Forelimb muscle (tissue), 1 donor: ENCODE data around the gene PEX11G. TPM values are rescaled to one million over a fixed set of nuclear protein-coding genes. Genes with fewer than 3 reads are reported as not detected.

ENCODE experiments used
- DNase-seq: peaks from one replicate; pipeline ENCODE4 v3.0.0-alpha.2; 2013; ENCODE audit warnings: low read depth
- polyA plus RNA-seq: library from polyadenylated mRNA; unstranded; fragments of 120-200 nt; gene quantifications from one replicate; pipeline ENCODE4 v1.2.1, GENCODE V29; 2013; ENCODE audit not compliant: insufficient read length

Gene PEX11G
- 2.3 TPM for polyA plus RNA-seq

- DNase-seq: peak; percentile 79
Observed at GRCh38 chr19:7488736-7489353, at the start of gene PEX11G. TSS of gene PEX11G (minus strand) at chr19:7489035. CDS start at chr19:7489010, 25 bp downstream.

GRCh38 chr19:7535998-7536695, 47.3 kb upstream of the PEX11G start:
- DNase-seq: no peak

GRCh38 chr19:7535047-7535997, 46.5 kb upstream of the PEX11G start, which contains the start of gene PNPLA6:
TSS of gene PNPLA6 (plus strand) at chr19:7535717. CDS start at chr19:7535789, 72 bp downstream.
- peak; percentile 90 for DNase-seq

- DNase-seq: peak; percentile 68
Observed at GRCh38 chr19:7534531-7535046, 45.8 kb upstream of the PEX11G start.

DNA sequence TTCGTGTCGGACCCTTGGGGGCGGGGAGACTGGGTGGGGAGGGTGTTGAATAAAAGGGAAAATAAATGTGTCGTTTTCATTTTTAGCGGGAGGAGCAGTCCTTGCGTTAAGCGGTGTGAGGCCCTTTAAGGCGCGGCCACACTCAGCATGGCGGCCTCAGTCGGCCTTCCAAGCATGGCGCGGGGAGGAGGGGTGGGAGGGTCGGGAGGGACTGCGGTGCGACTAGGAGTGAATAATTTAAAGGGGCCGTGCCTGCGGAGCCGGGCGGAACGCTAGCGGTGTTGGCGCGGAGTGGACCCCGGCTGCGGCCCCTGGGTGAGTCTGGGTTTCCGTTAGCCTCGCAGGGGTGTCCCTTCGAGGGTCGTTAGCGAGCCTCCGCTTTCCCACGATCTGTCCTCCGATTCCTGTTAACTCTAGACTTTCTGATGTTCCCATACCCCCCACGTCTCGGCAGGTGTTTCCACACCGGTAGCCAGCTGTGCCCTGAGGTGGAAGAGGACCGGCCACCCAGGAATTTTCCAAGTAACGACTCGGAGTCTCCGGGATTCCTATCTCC, 45.2 kb upstream of the PEX11G start:
- peak; percentile 73 for DNase-seq

DNA sequence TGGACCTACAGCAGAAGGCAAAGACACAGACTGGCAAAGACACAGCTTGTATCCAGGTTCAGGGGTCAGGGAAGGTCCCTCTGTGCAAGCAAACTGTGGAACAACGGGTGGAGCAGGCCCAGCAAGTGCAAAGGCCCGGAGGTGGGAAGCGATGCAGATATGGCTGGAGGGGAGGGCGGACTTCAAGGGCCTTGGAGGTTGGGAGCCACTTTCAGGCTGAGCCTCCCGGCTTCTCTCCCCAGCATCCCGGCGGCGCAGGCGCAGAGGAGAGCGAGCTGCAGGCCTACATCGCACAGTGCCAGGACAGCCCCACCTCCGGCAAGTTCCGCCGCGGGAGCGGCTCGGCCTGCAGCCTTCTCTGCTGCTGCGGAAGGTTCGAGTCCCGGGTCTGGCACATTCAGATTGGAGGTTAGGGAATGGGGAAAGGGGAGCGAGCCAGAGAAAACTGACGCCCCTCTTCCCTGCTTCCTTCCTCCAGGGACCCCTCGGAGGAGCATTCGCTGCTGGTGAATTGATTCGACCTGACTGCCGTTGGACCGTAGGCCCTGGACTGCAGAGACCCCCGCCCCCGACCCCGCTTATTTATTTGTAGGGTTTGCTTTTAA, 44.5 kb upstream of the PEX11G start:
- no peak for DNase-seq

- no peak for DNase-seq
Observed at GRCh38 chr19:7529610-7530490, 41.0 kb upstream of the PEX11G start.

DNA sequence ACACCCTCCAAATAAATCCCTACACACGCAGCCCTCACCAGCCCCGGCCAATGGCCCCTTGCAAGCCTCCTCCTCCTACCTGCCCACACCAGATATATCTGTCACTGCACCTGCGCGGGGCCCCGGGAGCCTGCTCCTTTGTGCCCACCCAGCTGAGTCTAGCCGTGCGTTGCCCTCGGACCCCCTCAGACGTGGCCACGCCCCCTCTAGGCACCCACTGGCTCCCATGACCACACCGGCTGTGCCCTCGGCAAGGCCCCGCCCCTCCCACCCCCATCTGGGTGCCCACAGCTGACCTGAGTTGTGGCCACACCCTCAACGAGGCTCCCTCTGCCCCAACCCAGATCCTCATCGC, 40.4 kb upstream of the PEX11G start:
- no peak for DNase-seq

DNA sequence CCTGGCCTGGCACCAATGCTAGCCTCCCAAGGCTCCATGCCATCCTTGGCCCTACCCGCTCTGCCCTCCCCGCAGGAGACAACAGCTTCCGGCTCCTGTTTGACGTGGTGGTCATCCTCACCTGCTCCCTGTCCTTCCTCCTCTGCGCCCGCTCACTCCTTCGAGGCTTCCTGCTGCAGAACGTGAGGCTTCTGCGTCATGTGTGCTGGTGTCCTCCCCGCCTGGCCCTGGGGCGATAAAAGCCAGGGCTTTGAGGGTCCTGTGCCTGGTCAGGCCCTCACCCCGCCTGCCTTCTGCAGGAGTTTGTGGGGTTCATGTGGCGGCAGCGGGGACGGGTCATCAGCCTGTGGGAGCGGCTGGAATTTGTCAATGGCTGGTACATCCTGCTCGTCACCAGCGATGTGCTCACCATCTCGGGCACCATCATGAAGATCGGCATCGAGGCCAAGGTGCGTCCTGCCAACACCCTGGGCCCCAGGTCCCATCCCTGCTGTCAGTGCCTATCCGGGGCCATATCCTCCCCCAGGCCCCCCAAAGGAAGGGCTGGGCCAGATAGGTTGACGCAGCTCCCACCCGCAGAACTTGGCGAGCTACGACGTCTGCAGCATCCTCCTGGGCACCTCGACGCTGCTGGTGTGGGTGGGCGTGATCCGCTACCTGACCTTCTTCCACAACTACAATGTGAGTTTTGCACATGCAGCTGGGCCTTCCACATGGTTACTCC, 39.8 kb upstream of the PEX11G start:
- DNase-seq: no peak

DNA sequence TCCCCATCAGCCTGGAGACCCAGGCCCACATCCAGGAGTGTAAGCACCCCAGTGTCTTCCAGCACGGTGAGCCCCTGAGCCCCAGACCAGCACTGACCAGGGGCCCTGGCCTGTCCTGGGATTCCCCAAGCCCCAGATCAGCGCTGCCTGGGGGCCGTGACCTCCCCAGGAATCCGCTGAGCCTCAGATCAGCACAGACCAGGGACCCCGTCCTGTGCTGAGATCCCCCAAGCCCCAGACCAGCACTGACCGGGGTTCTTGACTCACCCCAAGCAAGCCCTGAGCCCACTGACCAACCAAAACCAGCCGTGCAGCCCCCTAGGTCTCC, 39.3 kb upstream of the PEX11G start:
- no peak for DNase-seq

DNA sequence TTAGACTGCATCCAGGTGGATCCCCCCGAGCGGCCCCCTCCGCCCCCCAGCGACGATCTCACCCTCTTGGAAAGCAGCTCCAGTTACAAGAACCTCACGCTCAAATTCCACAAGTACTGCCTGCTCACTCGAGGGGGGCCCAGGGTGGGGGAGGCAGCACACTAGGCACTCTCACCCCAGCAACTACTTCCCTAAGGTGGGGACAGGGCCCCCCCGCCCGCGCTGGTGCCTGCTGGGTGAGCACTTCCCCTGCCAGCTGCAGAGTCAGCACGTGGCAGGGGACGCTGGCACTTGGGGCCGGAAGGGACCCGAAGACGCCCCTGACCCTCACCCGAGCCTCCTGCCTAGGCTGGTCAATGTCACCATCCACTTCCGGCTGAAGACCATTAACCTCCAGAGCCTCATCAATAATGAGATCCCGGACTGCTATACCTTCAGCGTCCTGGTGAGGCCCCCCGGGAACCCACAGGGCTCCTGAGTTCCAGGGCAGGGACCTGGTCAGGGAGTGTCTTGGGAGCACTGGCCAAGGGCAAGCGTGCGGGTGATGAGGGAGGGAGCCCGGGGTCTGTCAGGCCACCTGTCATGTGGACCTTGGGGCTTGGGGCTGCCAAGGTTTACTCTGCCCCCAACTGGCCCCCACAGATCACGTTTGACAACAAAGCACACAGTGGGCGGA, 38.8 kb upstream of the PEX11G start:
- no peak for DNase-seq

- DNase-seq: no peak
Observed at GRCh38 chr19:7526059-7526929, 37.5 kb upstream of the PEX11G start.

DNA sequence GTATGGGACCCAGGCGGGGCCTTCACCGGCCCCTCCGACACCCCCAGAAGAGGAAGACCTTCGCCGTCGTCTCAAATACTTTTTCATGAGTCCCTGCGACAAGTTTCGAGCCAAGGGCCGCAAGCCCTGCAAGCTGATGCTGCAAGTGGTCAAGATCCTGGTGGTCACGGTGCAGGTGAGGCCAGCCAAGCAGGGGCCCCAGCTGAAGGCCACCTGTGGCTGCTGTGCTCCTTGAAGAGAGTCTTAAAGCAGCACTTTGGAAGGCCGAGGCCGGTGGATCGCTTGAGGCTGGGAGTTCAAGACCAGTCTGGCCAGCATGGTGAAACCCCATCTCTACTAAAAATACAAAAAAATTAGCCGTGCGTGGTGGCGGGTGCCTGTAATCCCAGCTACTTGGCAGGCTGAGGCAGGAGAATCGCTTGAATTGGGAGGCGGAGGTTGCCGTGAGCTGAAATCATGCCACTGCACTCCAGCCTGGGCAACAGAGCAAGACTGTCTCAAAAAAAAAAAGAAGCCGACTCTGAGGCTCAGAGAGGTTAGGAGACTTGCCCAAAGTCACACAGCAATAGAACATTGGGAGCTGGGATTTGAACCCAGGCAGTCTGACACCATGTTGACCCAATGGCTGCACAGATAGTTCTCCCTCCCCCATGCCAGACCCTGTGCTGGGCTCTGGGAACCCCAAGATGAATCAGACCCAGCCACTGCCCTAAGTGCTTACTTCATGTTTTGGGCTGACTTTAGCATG, 36.3 kb upstream of the PEX11G start:
- no peak for DNase-seq

GRCh38 chr19:7524523-7524922, 35.7 kb upstream of the PEX11G start:
- DNase-seq: no peak

DNA sequence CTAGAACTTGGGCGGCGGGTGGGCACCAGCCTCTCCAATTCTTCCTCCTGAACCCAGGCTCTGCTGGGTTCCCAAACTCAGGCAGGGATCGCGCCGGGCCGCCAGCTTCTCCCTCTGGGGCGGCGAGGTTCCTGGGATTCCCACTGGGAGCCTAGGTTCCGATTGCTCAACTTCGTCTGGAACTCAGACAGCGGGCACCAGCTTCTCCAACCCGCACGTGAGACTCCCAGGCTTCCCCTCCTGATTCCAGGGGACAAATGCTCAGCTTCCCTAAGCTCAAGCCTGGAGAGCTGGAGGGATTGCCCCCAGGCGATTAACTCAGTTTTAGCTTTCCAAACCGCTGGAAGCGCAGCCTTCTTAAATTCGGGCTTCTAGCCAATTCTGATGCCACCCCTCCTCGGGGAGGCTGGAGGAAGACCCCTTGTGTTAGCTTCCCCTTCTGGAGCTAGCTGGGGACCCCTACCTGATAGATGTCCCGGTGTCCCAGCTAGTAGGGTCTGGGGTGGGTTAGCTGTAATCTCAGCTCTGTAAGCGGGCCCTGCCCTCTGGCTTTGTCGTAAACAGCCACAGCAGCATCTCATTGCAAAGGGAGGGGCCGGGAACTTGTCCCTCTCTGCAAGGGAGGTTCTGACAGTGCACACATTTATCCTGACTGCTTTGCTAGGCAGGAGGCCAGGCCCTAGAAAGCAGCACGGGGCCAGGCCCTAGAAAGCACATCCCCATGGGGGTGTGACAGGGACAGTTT, 34.3 kb upstream of the PEX11G start:
- no peak for DNase-seq

DNA sequence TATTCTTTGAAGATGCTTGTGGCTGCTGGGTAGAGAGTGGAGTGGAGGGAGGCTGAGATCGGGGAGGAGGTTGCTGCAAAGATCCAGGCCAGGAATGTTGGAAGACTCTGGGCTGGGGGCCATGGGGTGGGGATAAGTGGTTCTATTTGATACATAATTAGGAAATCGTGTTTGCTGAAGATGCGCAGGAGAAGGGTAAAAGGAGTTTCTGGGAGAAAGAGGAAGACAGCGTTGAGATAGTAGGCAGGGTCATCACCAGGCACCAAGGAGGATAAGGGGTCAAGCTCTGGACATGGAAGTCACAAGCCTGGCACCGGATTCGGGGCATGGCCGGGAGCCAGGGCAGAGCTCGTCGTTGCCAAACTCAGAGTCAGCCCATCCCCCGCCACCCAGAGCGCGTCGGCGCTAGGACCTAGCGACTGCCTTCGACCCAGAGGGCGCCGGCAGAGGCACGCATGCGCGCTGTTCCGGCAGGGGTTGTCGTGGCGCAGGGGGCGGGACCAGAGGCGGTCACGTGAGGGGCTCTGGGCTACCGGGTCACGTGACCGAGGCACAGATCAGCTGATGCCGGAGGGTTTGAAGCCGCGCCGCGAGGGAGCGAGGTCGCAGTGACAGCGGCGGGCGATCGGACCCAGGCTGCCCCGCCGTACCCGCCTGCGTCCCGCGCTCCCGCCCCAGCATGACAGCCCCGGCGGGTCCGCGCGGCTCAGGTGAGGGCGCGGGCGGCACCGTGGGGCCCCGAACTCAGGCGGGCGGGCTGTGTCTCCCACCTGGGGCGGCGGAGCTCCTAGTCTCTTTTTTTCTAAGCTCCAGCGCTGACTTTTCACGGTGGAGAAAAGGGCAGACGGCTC, 33.5 kb upstream of the PEX11G start, which contains the start of gene MCOLN1:
TSS of gene MCOLN1 (plus strand) at position 553 of the 851 bp plus-strand sequence. CDS start at position 680, 127 bp downstream.
- DNase-seq: peak; percentile 89
